NCI-H2081 treated with DMSO at 0.1 percent for 48 hours (cell line): ENCODE data around the gene C22orf15.
A peak's percentile ranks its signal among the peaks of the same experiment; 100 is the strongest.
"Not testable (repeated sequence)": the region's sequence is repeated elsewhere in the genome, so short reads cannot be mapped to it uniquely, and the experiment has no call there.

Source experiments
- DNase-seq: peaks from one replicate; lab custom pipeline; 2025; lab: John Stamatoyannopoulos, UW

C22orf15 gene

GRCh38 chr22:23762842-23763578 lies at the start of gene C22orf15:
Gene C22orf15, plus strand, starts transcription at chr22:23762990. Its CDS starts 317 bp downstream, at chr22:23763307.
- DNase-seq = no peak

- no peak for DNase-seq
These were observed 48.8 kb upstream of the C22orf15 start for GRCh38 chr22:23713696-23714595.

GRCh38 chr22:23714596-23715578 lies 47.9 kb upstream of the C22orf15 start:
- DNase-seq = no peak

- no peak for DNase-seq
These were observed 46.9 kb upstream of the C22orf15 start for GRCh38 chr22:23715806-23716375.

GRCh38 chr22:23716811-23717801 lies 45.7 kb upstream of the C22orf15 start:
- peak; percentile 8 for DNase-seq

- DNase-seq = no peak
These were observed 44.2 kb upstream of the C22orf15 start for GRCh38 chr22:23718371-23719165.

GRCh38 chr22:23720855-23721254 lies 41.9 kb upstream of the C22orf15 start:
- DNase-seq = no peak

GRCh38 chr22:23722160-23722559 lies 40.6 kb upstream of the C22orf15 start:
- DNase-seq = no peak

GRCh38 chr22:23722724-23723123 lies 40.1 kb upstream of the C22orf15 start:
- DNase-seq = no peak

GRCh38 chr22:23728108-23728507 lies 34.7 kb upstream of the C22orf15 start:
- not testable (repeated sequence) for DNase-seq

GRCh38 chr22:23737696-23738095 lies 25.1 kb upstream of the C22orf15 start:
- no peak for DNase-seq

GRCh38 chr22:23742505-23743264 lies 20.1 kb upstream of the C22orf15 start:
- DNase-seq = no peak

- no peak for DNase-seq
These were observed 19.5 kb upstream of the C22orf15 start for GRCh38 chr22:23743303-23743705.

GRCh38 chr22:23744001-23744400 lies 18.8 kb upstream of the C22orf15 start:
- no peak for DNase-seq

GRCh38 chr22:23744485-23744884 lies 18.3 kb upstream of the C22orf15 start:
- DNase-seq = no peak

GRCh38 chr22:23745791-23746190 lies 17.0 kb upstream of the C22orf15 start:
- no peak for DNase-seq

GRCh38 chr22:23749841-23750301 lies 12.9 kb upstream of the C22orf15 start:
- DNase-seq = no peak

- no peak for DNase-seq
These were observed 12.4 kb upstream of the C22orf15 start for GRCh38 chr22:23750367-23750713.
